ENCODE results near the gene RAPSN. TPM values are rescaled to one million over a fixed set of nuclear protein-coding genes. Genes with fewer than 3 reads are reported as not detected.

RAPSN gene
- total RNA-seq, 1 donor from 2014 or later: 0.54 TPM

- no peak for TF ChIP-seq CTCF (IDR thresholded peaks at IDR 0.05; ENCODE audit: partially characterized antibody, unreplicated experiment)
- H3K4me3 Mint-ChIP-seq (ENCODE audit: unreplicated experiment): peak overlapping the region; percentile 28
- H3K27ac Mint-ChIP-seq (ENCODE audit: unreplicated experiment): peak overlapping the region; percentile 75
- peaks cover 49% of the 10 kb centered on the region for H3K4me1 Mint-ChIP-seq (ENCODE audit: low read depth, unreplicated experiment)
- no peak for DNase-seq
- peaks cover 7% of the 10 kb centered on the region for H3K9me3 Mint-ChIP-seq (ENCODE audit: unreplicated experiment)
- no peaks in the 10 kb centered on the region for H3K36me3 Mint-ChIP-seq (ENCODE audit: unreplicated experiment)
- H3K27me3 Mint-ChIP-seq (ENCODE audit: unreplicated experiment): peaks cover 13% of the 10 kb centered on the region
Observed at GRCh38 chr11:47466701-47467250, 17.8 kb upstream of the RAPSN start.

GRCh38 chr11:47466201-47466600 lies 17.3 kb upstream of the RAPSN start:
- Mint-ChIP-seq H3K36me3 (ENCODE audit: unreplicated experiment) (no peaks in the 10 kb centered on the region), H3K27ac (ENCODE audit: unreplicated experiment) (peak overlapping the region; percentile 75), H3K9me3 (ENCODE audit: unreplicated experiment) (peaks cover 6% of the 10 kb centered on the region), H3K27me3 (ENCODE audit: unreplicated experiment) (peaks cover 13% of the 10 kb centered on the region), H3K4me1 (ENCODE audit: low read depth, unreplicated experiment) (peaks cover 50% of the 10 kb centered on the region), H3K4me3 (ENCODE audit: unreplicated experiment) (peak overlapping the region; percentile 39)
- no peak for DNase-seq
- no peak for TF ChIP-seq CTCF (IDR thresholded peaks at IDR 0.05; ENCODE audit: partially characterized antibody, unreplicated experiment)

- Mint-ChIP-seq H3K9me3 (ENCODE audit: unreplicated experiment) (peaks cover 4% of the 10 kb centered on the region), H3K27ac (ENCODE audit: unreplicated experiment) (peak overlapping the region; percentile 84), H3K4me1 (ENCODE audit: low read depth, unreplicated experiment) (peaks cover 46% of the 10 kb centered on the region), H3K4me3 (ENCODE audit: unreplicated experiment) (no peak overlapping the region), H3K27me3 (ENCODE audit: unreplicated experiment) (peaks cover 15% of the 10 kb centered on the region), H3K36me3 (ENCODE audit: unreplicated experiment) (no peaks in the 10 kb centered on the region)
- DNase-seq: peak; percentile 76
- TF ChIP-seq CTCF (IDR thresholded peaks at IDR 0.05; ENCODE audit: partially characterized antibody, unreplicated experiment): no peak
Observed at GRCh38 chr11:47464483-47464882, 15.5 kb upstream of the RAPSN start.

GRCh38 chr11:47461876-47462275 lies 12.9 kb upstream of the RAPSN start:
- Mint-ChIP-seq H3K4me1 (ENCODE audit: low read depth, unreplicated experiment) (peaks cover 25% of the 10 kb centered on the region), H3K9me3 (ENCODE audit: unreplicated experiment) (peaks cover 3% of the 10 kb centered on the region)

More at GRCh38 chr11:47461876-47462275, 12.9 kb upstream of the RAPSN start:
- peak overlapping the region; percentile 25 for H3K4me3 Mint-ChIP-seq (ENCODE audit: unreplicated experiment)
- peak overlapping the region; percentile 75 for H3K27ac Mint-ChIP-seq (ENCODE audit: unreplicated experiment)
- H3K27me3 Mint-ChIP-seq (ENCODE audit: unreplicated experiment): peaks cover 5% of the 10 kb centered on the region
- H3K36me3 Mint-ChIP-seq (ENCODE audit: unreplicated experiment): no peaks in the 10 kb centered on the region
- DNase-seq: no peak
- no peak for TF ChIP-seq CTCF (IDR thresholded peaks at IDR 0.05; ENCODE audit: partially characterized antibody, unreplicated experiment)

Measured in glutamatergic neuron (in vitro differentiated cells).